GM10847 (cell line): Measurements from ENCODE around the gene ZDHHC7.

Experiments used
- POLR2A ChIP-seq: IDR thresholded peaks from 2 replicates; pipeline ENCODE4 v1.6.1; 2011; ENCODE audit not compliant: insufficient read length; ENCODE audit errors: extremely low read depth

ZDHHC7 gene

DNA sequence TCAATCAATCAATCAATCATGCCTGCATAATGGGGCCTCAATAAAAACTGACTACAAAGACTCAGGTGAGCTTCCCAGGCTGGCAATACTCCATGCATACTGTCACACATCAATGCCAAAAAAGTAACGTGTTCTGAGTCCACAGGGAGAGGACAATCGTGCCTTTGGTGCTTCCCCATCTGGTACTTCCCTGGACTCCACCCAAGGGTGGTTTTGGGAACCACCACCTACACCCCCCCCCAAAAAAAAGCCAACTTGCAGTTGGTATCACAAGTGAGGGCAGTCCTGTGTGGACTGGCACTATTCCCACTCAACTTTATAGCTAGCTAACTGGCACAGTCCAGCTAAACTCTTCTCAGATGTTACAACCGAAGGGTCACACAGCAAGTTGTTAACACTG, 3.1 kb downstream of the ZDHHC7 start:
- no peak for TF ChIP-seq POLR2A

- no peak for TF ChIP-seq POLR2A
These were observed 3.7 kb downstream of the ZDHHC7 start for GRCh38 chr16:85007496-85008214.

GRCh38 chr16:85006639-85007038, 4.7 kb downstream of the ZDHHC7 start:
- TF ChIP-seq POLR2A = no peak

- TF ChIP-seq POLR2A = no peak
These were observed 5.9 kb downstream of the ZDHHC7 start for GRCh38 chr16:85005285-85006069.

DNA sequence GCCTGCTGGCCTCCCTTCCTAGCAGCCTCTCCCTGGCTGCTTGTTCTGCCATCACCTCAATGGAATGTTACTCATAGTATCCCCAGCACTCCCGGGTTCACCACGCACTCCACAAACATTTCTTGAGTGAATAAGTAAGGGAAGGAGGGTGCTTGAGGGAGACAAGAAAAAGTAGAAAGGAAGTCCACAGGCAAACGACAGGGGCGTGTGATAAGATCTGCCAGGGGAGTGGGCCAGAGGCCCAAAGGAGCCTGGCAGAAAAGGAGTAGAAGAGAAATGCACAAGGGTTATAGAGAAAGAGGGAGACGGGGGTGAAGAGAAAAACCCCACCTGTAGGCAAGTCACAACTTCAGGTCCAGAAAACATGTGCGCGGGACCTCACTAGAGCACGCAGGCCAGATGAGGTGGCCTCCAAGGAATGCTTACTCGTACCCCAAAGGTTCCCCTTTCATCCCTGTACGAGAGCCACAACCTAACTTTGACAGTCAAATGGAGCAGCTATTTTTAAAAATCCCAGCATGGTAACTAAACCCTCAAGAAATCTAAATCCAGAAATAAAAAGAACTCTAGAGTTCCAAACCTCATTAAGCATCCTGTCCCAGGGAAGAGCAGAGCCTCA, 6.6 kb downstream of the ZDHHC7 start:
- no peak for TF ChIP-seq POLR2A

DNA sequence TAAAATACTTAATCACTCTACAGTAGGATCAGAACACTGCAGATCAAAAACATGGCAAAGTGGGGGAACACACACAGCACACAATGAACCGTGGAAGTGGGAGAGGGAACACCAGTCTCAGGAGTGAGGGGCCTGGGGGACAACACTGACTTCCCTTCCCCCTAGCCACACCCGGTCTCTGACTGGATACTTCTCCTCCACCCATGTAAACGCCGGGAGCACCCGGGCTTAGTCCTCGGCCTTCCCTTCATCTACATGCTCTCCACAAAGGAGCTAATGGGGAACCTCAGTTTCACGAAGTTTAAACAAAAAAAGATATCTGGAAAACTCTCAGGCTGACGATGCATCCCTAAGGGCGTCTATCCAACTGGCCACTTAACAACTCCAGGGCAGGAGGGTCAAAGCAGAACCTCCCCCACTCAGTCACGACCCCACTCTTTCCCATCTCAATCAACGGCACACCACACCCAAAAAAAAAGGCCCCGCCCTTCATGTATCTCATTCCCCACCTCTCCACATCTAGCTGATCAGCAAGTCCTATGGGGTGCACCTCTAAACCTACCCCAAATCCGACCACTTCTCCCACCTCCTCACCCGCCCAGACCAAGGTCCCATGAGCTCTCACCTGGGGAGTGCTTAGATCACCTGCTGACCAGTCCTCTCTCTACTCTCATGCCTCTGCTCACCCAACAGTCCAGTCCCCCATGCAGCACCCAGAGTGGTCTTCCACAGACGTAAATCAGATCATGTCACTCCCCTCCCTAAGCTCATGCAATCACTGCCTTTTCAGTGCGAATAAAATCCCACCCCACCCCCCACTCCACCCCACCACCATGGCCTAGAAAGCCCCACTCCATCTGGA, 7.4 kb downstream of the ZDHHC7 start:
- TF ChIP-seq POLR2A = no peak

DNA sequence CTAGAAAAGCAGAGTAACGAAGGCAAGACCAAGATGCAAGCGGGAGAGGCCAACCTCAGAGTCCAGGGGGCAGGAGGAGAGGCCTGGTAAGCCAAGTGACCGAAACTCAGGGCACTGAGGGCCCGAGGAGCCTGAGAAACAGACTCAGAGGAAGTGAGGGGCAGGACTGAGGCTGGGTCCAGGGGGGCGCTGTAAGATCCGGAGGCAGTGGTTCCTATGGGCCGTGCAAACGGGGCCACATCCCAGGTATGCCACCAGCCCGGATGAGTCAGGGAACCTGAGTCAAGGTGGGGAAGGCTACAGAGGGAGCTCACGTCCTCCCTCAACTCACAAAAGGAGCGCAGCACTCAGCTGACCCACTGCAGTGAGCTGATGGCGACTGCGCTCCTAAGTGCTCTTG, 8.3 kb downstream of the ZDHHC7 start:
- no peak for TF ChIP-seq POLR2A

DNA sequence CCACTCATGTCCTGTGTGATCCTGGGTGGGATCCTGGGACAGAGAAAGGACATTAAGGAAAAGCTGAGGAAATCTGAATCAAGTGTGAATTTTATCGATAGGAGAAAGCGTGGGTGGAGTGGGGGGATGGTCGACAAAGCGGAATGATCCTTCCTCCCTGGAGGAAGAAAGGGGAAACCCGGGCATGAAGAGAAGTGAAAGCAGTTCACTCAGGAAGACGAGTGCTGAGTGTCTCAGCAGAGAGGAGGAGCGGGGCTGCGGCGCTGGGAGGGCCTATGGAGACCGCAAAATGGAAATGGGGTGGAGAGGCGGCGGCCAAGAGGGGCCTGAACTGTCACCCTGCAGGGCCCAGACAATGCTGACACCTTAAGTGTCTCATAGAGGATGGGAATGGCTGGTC, 8.7 kb downstream of the ZDHHC7 start:
- no peak for TF ChIP-seq POLR2A

- TF ChIP-seq POLR2A = no peak
These were observed 9.2 kb downstream of the ZDHHC7 start for GRCh38 chr16:85002099-85002541.

- TF ChIP-seq POLR2A = no peak
These were observed 11.4 kb downstream of the ZDHHC7 start for GRCh38 chr16:84999857-85000480.

GRCh38 chr16:84999200-84999599, 12.1 kb downstream of the ZDHHC7 start:
- no peak for TF ChIP-seq POLR2A

- TF ChIP-seq POLR2A = no peak
These were observed 15.0 kb downstream of the ZDHHC7 start for GRCh38 chr16:84996365-84996764.

GRCh38 chr16:84995663-84996062, 15.7 kb downstream of the ZDHHC7 start:
- TF ChIP-seq POLR2A = no peak

- TF ChIP-seq POLR2A = no peak
These were observed 17.4 kb downstream of the ZDHHC7 start for GRCh38 chr16:84993926-84994325.

GRCh38 chr16:84992717-84993075, 18.6 kb downstream of the ZDHHC7 start:
- no peak for TF ChIP-seq POLR2A
